DND-41 (cell line): ENCODE measurements around the gene VWA5B1.

Source experiments
- ATAC-seq: fragments of 200-7000 bp; cut with Tn5 transposase; 3 replicates; pipeline ENCODE4 v1.9.1; 2021; ENCODE audit warnings: low read depth; ENCODE audit not compliant: insufficient read depth
- DNase-seq: peaks from one replicate; pipeline ENCODE4 v3.0.0-alpha.2; 2020
- H2AFZ ChIP-seq: 2 replicates; pipeline ENCODE4 v1.6.0; 2012; ENCODE audit warnings: low read depth, low read length
- H3K27ac ChIP-seq: 2 replicates; pipeline ENCODE4 v1.5.1; 2012; ENCODE audit warnings: low read length, inconsistent platforms
- H3K27me3 ChIP-seq: fragments of 200-600 bp; sonication (generic); 2 replicates; pipeline ENCODE4 v1.6.0; 2012; ENCODE audit warnings: low read length, mild to moderate bottlenecking, inconsistent platforms; ENCODE audit not compliant: insufficient read depth, poor library complexity
- H3K36me3 ChIP-seq: 2 replicates; pipeline ENCODE4 v1.5.1; 2012; ENCODE audit warnings: low read length, inconsistent platforms; ENCODE audit not compliant: insufficient read depth
- H3K4me1 ChIP-seq: 2 replicates; pipeline ENCODE4 v1.5.1; 2012; ENCODE audit warnings: mild to moderate bottlenecking, low read length; ENCODE audit not compliant: insufficient read depth
- H3K4me2 ChIP-seq: 2 replicates; pipeline ENCODE4 v1.6.0; 2012; ENCODE audit warnings: mild to moderate bottlenecking, moderate library complexity, low read length, inconsistent platforms; ENCODE audit not compliant: insufficient read depth
- H3K4me3 ChIP-seq, 2 experiments: fragments of 200-600 bp in 1 of 2; shearing (Covaris generic) in 1 of 2; 2 replicates each; pipeline ENCODE4 v1.5.1; 2012 to 2016; ENCODE audit warnings: inconsistent platforms in 2 of 2, low read length in 2 of 2, mild to moderate bottlenecking in 2 of 2, low read depth in 1 of 2, moderate library complexity in 1 of 2
- H3K79me2 ChIP-seq: 2 replicates; pipeline ENCODE4 v1.6.0; 2012; ENCODE audit warnings: low read length, inconsistent platforms; ENCODE audit not compliant: insufficient read depth
- H3K9ac ChIP-seq: 2 replicates; pipeline ENCODE4 v1.6.0; 2012; ENCODE audit warnings: low read depth, mild to moderate bottlenecking, inconsistent platforms, low read length, moderate library complexity
- H3K9me3 ChIP-seq: 2 replicates; pipeline ENCODE4 v1.5.1; 2012; ENCODE audit warnings: low read length, moderate library complexity, mild to moderate bottlenecking, inconsistent platforms; ENCODE audit not compliant: insufficient read depth, severe bottlenecking
- H4K20me1 ChIP-seq: 2 replicates; pipeline ENCODE4 v1.6.0; 2012; ENCODE audit warnings: low read length; ENCODE audit not compliant: insufficient read depth
- EZH2 ChIP-seq: IDR thresholded peaks from 3 replicates; pipeline ENCODE4 v1.6.1; 2012; ENCODE audit warnings: borderline replicate concordance, low read depth, mild to moderate bottlenecking, moderate library complexity, low read length, inconsistent platforms; ENCODE audit not compliant: severe bottlenecking
- TF ChIP-seq, protein P1 (sequence below): IDR thresholded peaks from 2 replicates; pipeline ENCODE4 v1.5.1; 2012; ENCODE audit warnings: borderline replicate concordance, low read length, moderate library complexity, mild to moderate bottlenecking; ENCODE audit not compliant: poor library complexity, severe bottlenecking; ENCODE audit errors: extremely low read depth

VWA5B1 gene

GRCh38 chr1:20376880-20377494, 86.3 kb downstream of the VWA5B1 start:
- Histone ChIP-seq H3K4me3 (no peak overlapping the region), H3K27ac (no peak overlapping the region), H3K9ac (no peak overlapping the region), H3K9me3 (no peaks in the 10 kb centered on the region), H3K4me1 (no peaks in the 10 kb centered on the region), H3K4me2 (no peak overlapping the region), H3K27me3 (peaks cover 3% of the 10 kb centered on the region), H3K79me2 (no peaks in the 10 kb centered on the region), H3K36me3 (no peaks in the 10 kb centered on the region), H2AFZ (no peak overlapping the region), H4K20me1 (peaks cover 3% of the 10 kb centered on the region; the same call in 1 of the 2 replicates)
- TF ChIP-seq, protein P1, sequence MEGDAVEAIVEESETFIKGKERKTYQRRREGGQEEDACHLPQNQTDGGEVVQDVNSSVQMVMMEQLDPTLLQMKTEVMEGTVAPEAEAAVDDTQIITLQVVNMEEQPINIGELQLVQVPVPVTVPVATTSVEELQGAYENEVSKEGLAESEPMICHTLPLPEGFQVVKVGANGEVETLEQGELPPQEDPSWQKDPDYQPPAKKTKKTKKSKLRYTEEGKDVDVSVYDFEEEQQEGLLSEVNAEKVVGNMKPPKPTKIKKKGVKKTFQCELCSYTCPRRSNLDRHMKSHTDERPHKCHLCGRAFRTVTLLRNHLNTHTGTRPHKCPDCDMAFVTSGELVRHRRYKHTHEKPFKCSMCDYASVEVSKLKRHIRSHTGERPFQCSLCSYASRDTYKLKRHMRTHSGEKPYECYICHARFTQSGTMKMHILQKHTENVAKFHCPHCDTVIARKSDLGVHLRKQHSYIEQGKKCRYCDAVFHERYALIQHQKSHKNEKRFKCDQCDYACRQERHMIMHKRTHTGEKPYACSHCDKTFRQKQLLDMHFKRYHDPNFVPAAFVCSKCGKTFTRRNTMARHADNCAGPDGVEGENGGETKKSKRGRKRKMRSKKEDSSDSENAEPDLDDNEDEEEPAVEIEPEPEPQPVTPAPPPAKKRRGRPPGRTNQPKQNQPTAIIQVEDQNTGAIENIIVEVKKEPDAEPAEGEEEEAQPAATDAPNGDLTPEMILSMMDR = peak; percentile 81
- TF ChIP-seq EZH2 = no peak
- DNase-seq = peak; percentile 49
- peak; percentile 75 for ATAC-seq

DNA sequence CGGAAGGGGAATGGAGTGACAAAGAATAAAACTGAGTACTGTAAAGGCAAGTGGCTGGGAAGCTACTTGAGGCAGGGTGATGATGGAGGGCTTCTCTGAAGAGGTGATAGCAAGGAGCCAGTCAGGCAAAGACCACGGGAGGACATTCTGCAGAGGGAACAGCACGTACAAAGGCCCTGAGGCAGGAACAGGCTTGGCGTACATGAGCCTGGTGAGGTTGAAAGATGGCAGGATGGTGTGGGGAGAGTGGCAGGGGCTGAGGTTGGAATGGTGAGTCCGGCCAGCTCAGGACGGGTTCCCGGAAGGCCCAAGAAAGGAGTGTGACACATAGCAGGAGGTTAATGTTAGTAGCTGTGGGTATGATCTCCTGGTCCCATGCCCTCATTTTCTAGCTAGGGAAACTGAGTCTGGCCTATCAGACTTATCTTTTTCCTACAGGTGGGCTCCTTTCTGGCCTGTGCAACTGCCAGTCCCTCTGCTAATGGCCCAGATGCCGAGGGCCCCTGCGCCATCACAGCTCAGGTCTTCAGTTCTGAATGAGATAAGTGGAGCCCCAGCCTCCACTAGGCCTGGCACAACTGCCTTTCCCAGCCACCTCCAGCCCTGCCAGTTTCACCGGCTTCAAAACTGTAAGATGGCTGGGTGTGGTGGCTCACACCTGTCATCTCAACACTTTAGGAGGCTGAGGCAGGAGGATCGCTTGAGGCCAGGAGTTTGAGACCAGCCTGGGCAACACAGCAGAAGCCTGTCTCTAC, 87.0 kb downstream of the VWA5B1 start:
- Histone ChIP-seq H4K20me1 (peaks cover 3% of the 10 kb centered on the region; the same call in 1 of the 2 replicates), H3K36me3 (no peaks in the 10 kb centered on the region), H3K4me3 (no peak overlapping the region), H3K9ac (no peak overlapping the region), H3K79me2 (no peaks in the 10 kb centered on the region), H3K27ac (no peak overlapping the region), H3K9me3 (no peaks in the 10 kb centered on the region), H3K4me2 (no peak overlapping the region), H3K27me3 (peaks cover 3% of the 10 kb centered on the region), H2AFZ (no peak overlapping the region), H3K4me1 (no peaks in the 10 kb centered on the region)
- TF ChIP-seq, protein P1 = no peak
- TF ChIP-seq EZH2 = no peak
- no peak for ATAC-seq
- DNase-seq = no peak

DNA sequence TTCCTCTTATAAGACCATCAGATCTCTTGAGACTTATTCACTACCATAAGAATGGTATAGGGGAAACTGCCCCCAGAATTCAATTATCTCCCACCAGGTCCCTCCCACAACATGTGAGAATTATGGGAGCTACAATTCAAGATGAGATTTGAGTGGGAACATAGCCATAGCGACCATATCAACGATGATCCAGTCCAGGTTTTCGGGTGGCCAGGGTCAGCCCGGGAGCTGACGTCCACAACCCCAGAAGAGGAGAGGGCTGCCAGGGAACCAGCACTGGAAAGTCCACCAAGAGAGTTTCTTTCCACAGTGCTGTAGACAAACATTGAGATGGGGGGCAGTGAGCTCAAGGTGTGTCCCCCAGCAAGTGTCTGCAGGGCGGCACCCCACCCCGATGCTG, 88.4 kb downstream of the VWA5B1 start:
- H4K20me1 ChIP-seq = peaks cover 3% of the 10 kb centered on the region; the same call in 1 of the 2 replicates
- H2AFZ ChIP-seq = no peak overlapping the region
- H3K27me3 ChIP-seq = peaks cover 6% of the 10 kb centered on the region
- no peak overlapping the region for H3K9ac ChIP-seq
- no peak for ATAC-seq
- no peak for DNase-seq
- H3K27ac ChIP-seq = no peak overlapping the region
- no peaks in the 10 kb centered on the region for H3K36me3 ChIP-seq
- no peak overlapping the region for H3K4me3 ChIP-seq
- no peaks in the 10 kb centered on the region for H3K4me1 ChIP-seq
- TF ChIP-seq, protein P1 = no peak
- no peak for TF ChIP-seq EZH2
- H3K9me3 ChIP-seq = no peaks in the 10 kb centered on the region
- H3K79me2 ChIP-seq = no peaks in the 10 kb centered on the region
- no peak overlapping the region for H3K4me2 ChIP-seq
